Esophagus squamous epithelium (tissue), 4 donors: ENCODE results near the gene ZNF600.

Experiments
- CTCF ChIP-seq, 6 experiments: fragments of 450-650 bp in 4 of 6; fragments of 200-600 bp in 2 of 6; sonication (generic) in 2 of 6; IDR thresholded peaks; one replicate each; pipeline ENCODE4 v1.5.1; 2016 to 2019; ENCODE audit warnings: antibody characterized with exemption in 6 of 6, mild to moderate bottlenecking in 4 of 6, moderate library complexity in 4 of 6
- POLR2A ChIP-seq, 4 donors: fragments of 450-650 bp; IDR thresholded peaks; one replicate each; pipeline ENCODE4 v1.6.1; 2017; ENCODE audit warnings: antibody characterized with exemption in 4 of 4, mild to moderate bottlenecking in 4 of 4, moderate library complexity in 3 of 4

DNA sequence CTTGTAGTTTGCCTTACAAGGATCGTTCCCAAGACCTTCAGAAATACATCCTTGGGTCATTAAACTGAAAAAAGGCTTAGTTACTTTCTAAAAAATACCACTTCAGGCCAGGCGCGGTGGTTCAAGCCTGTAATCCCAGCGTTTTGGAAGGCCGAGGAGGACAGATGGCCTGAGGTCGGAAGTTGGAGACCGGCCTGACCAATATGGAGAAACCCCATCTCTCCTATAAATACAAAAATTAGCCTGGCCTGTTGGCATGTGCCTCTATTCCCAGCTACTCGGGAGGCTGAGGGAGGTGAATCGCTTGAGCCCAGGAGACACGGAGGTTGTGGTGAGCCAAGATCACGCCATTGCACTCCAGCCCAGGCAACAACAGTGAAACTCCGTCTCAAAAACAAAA lies 37.1 kb upstream of the ZNF600 start:
- TF ChIP-seq CTCF (IDR thresholded peaks at IDR 0.05) (no peak), POLR2A (IDR thresholded peaks at IDR 0.05) (no peak)
